Measurements from ENCODE around the gene SLC10A3. TPM values are rescaled to one million over a fixed set of nuclear protein-coding genes. Genes with fewer than 3 reads are reported as not detected.

The SLC10A3 gene
- total RNA-seq, 2 experiments from 2014 or later, result 15.7 to 16.4 TPM

GRCh38 chrX:154481911-154482601 is 8.4 kb downstream of the SLC10A3 start:
- Histone ChIP-seq H3K9me3 (ENCODE audit: control insufficient read depth in 1 of 2, insufficient read depth in 1 of 2, low read length in 2 of 2) (no peaks in the 10 kb centered on the region), H3K27ac (ENCODE audit: low read depth in 1 of 2, low read length in 2 of 2) (no peak overlapping the region), H3K4me1 (ENCODE audit: insufficient read depth, low read length) (peaks cover 45% of the 10 kb centered on the region), H3K36me3 (ENCODE audit: insufficient read depth, low read length) (peaks cover 16% of the 10 kb centered on the region), H3K27me3 (ENCODE audit: control insufficient read depth in 1 of 2, insufficient read depth in 2 of 2, low read length in 2 of 2) (no peaks in the 10 kb centered on the region), H3K4me3 (ENCODE audit: low read length) (no peak overlapping the region)
- DNase-seq, result no peak
- peaks cover 20% of the 10 kb centered on the region for H3K4me1 Mint-ChIP-seq (ENCODE audit: low read depth)
- intact Hi-C loops (cut with DNase I, micrococcal nuclease), result loop anchor here in 1 of 2 experiments (10.0 kb wide), 1 partner anchor 47 kb away; the partner anchor contains the start of gene GDI1
- H3K27ac Mint-ChIP-seq, result no peak overlapping the region
- H3K36me3 Mint-ChIP-seq (ENCODE audit: low read depth), result no peaks in the 10 kb centered on the region
- H3K4me3 Mint-ChIP-seq, result no peak overlapping the region
- H3K9me3 Mint-ChIP-seq, result no peaks in the 10 kb centered on the region
- CTCF ChIA-PET, result no interaction called here
- POLR2A ChIA-PET, result no interaction called here
- no peak for ATAC-seq (ENCODE audit: poor library complexity)
- no peaks in the 10 kb centered on the region for H3K27me3 Mint-ChIP-seq
- no peak for TF ChIP-seq CTCF (IDR thresholded peaks at IDR 0.05)

GRCh38 chrX:154481195-154481594 is 9.2 kb downstream of the SLC10A3 start:
- no peak overlapping the region for H3K4me3 Mint-ChIP-seq
- H3K27me3 ChIP-seq (ENCODE audit: control insufficient read depth in 1 of 2, insufficient read depth in 2 of 2, low read length in 2 of 2), result no peaks in the 10 kb centered on the region
- no peaks in the 10 kb centered on the region for H3K36me3 Mint-ChIP-seq (ENCODE audit: low read depth)
- H3K36me3 ChIP-seq (ENCODE audit: insufficient read depth, low read length), result peaks cover 16% of the 10 kb centered on the region
- no peak overlapping the region for H3K4me3 ChIP-seq (ENCODE audit: low read length)
- POLR2A ChIA-PET, result no interaction called here
- intact Hi-C loops (cut with DNase I, micrococcal nuclease), result loop anchor here in 1 of 2 experiments (10.0 kb wide), 1 partner anchor 46 kb away; the partner anchor contains the start of gene GDI1
- H3K4me1 ChIP-seq (ENCODE audit: insufficient read depth, low read length), result peaks cover 46% of the 10 kb centered on the region
- H3K27me3 Mint-ChIP-seq, result no peaks in the 10 kb centered on the region
- no peak for ATAC-seq (ENCODE audit: poor library complexity)
- DNase-seq, result no peak
- peak overlapping the region; percentile 12 for H3K27ac Mint-ChIP-seq
- CTCF ChIA-PET, result no interaction called here
- no peaks in the 10 kb centered on the region for H3K9me3 Mint-ChIP-seq
- peaks cover 26% of the 10 kb centered on the region for H3K4me1 Mint-ChIP-seq (ENCODE audit: low read depth)
- H3K9me3 ChIP-seq (ENCODE audit: control insufficient read depth in 1 of 2, insufficient read depth in 1 of 2, low read length in 2 of 2), result no peaks in the 10 kb centered on the region
- TF ChIP-seq CTCF (IDR thresholded peaks at IDR 0.05), result no peak
- H3K27ac ChIP-seq (ENCODE audit: low read depth in 1 of 2, low read length in 2 of 2), result no peak overlapping the region

- ChIA-PET CTCF (interaction anchor here (1.1 kb wide), 1 partner anchor 11 kb away, joined by 3 read pairs; the partner anchor contains the start of gene SLC10A3), POLR2A (interaction anchor here (0.7 to 1.5 kb wide), 7 partner anchors 8 to 81 kb away, joined by 3 to 8 read pairs (median 3); partner anchors contain the start of genes FAM3A, FAM50A, PLXNA3 and RPL10)
- Histone ChIP-seq H3K4me1 (ENCODE audit: insufficient read depth, low read length) (peaks cover 28% of the 10 kb centered on the region), H3K27ac (ENCODE audit: low read depth in 1 of 2, low read length in 2 of 2) (peak within 1 kb of the TSS; percentile 72 to 74), H3K4me3 (ENCODE audit: low read length) (peak within 1 kb of the TSS; percentile 56), H3K36me3 (ENCODE audit: insufficient read depth, low read length) (peaks cover 2% of the 10 kb centered on the region), H3K9me3 (ENCODE audit: control insufficient read depth in 1 of 2, insufficient read depth in 1 of 2, low read length in 2 of 2) (no peaks in the 10 kb centered on the region), H3K27me3 (ENCODE audit: control insufficient read depth in 1 of 2, insufficient read depth in 2 of 2, low read length in 2 of 2) (no peaks in the 10 kb centered on the region)
- Mint-ChIP-seq H3K36me3 (ENCODE audit: low read depth) (no peaks in the 10 kb centered on the region), H3K4me3 (peak within 1 kb of the TSS; percentile 85), H3K9me3 (no peaks in the 10 kb centered on the region), H3K27ac (peak within 1 kb of the TSS; percentile 90), H3K27me3 (no peaks in the 10 kb centered on the region), H3K4me1 (ENCODE audit: low read depth) (peaks cover 26% of the 10 kb centered on the region)
- ATAC-seq (ENCODE audit: poor library complexity) (peak; percentile 90), DNase-seq (peak; percentile 86 to 96 (median 92))
- intact Hi-C loops (cut with DNase I, micrococcal nuclease), result loop anchor here in 1 of 2 experiments (1.0 to 5.0 kb wide), 2 partner anchors 21 to 38 kb away; partner anchors contain the start of genes FAM3A and PLXNA3
- no peak for TF ChIP-seq CTCF (IDR thresholded peaks at IDR 0.05)
Observed at GRCh38 chrX:154478728-154479622, 11.5 kb downstream of the SLC10A3 start, which contains the start of gene LAGE3. Gene LAGE3 (minus strand): TSS chrX:154479281. CDS start chrX:154478915, 366 bp downstream.
